GM19324 (cell line): ENCODE measurements around the gene KNSTRN.

Experiments
- ATAC-seq: cut with Tn5 transposase; IDR thresholded peaks from one replicate; pipeline ENCODE4 v1.9.1; 2021; ENCODE audit warnings: mild to moderate bottlenecking, moderate library complexity; ENCODE audit not compliant: unreplicated experiment, low FRiP score

Gene KNSTRN

DNA sequence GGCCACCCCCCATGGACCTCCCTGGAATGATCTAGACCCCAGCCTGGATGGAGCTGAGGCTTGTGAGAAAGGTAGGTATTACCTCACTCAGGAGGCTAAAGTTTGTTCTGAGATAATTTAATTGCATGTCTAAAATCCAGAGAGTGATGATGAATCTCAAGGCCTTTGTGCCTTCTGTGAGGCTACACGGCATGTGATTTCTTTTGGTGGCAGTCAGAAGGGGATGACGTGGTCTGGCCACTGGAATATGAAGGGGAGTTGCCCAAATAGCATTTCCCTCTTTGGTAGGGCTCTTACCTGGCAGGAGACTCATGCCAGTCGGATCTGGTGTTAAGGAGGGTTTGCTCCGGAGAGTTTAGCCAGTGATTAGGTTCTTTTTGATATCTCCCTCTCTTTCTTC lies 60.7 kb downstream of the KNSTRN start:
- no peak for ATAC-seq

- ATAC-seq: no peak
Measured at GRCh38 chr15:40443846-40444245, 61.3 kb downstream of the KNSTRN start.
